Tibial artery (tissue), 4 donors: Measurements from ENCODE around the gene LYST.
"Not testable (repeated sequence)": the region's sequence is repeated elsewhere in the genome, so short reads cannot be mapped to it uniquely, and the experiment has no call there.

Source experiments
- DNase-seq, 2 donors: peaks; one replicate each; pipeline ENCODE4 v3.0.0-alpha.2; 2019
- H3K27ac ChIP-seq, 2 donors: fragments of 200-600 bp; sonication (generic) in 1 of 2; 1 replicate in 1 of 2; 2 replicates in 1 of 2; pipeline ENCODE4 v1.5.1; 2018 to 2019; ENCODE audit warnings: mild to moderate bottlenecking in 1 of 2
- H3K27me3 ChIP-seq, 2 donors: fragments of 200-600 bp; sonication (generic) in 1 of 2; one replicate each; pipeline versions ENCODE4 v1.5.1 to v1.6.0; 2016 to 2019
- H3K36me3 ChIP-seq, 3 donors: fragments of 200-600 bp; sonication (generic) in 2 of 3; one replicate each; pipeline ENCODE4 v1.5.1; 2016 to 2019; ENCODE audit warnings: mild to moderate bottlenecking in 2 of 3
- H3K4me1 ChIP-seq, 4 donors: fragments of 200-600 bp; sonication (generic) in 2 of 4; 1 replicate in 3 of 4; 2 replicates in 1 of 4; pipeline ENCODE4 v1.5.1; 2016 to 2019
- H3K4me3 ChIP-seq, 2 donors: fragments of 200-600 bp; sonication (generic) in 1 of 2; 1 replicate in 1 of 2; 2 replicates in 1 of 2; pipeline ENCODE4 v1.5.1; 2018 to 2019; ENCODE audit warnings: mild to moderate bottlenecking in 2 of 2
- H3K9me3 ChIP-seq, 3 donors: fragments of 200-600 bp; sonication (generic) in 1 of 3; one replicate each; pipeline ENCODE4 v1.5.1; 2016 to 2019
- intact Hi-C: fragments of 100-400 bp; cut with DNase I; formaldehyde crosslinking; loops from one replicate; pipeline ENCODE4 v1.15.0; 2023; ENCODE audit warnings: low total_unique reads
- TF ChIP-seq, protein P1 (sequence below), 2 experiments: fragments of 200-600 bp in 1 of 2; fragments of 450-650 bp in 1 of 2; IDR thresholded peaks; one replicate each; pipeline ENCODE4 v1.5.1; 2017 to 2019; ENCODE audit warnings: antibody characterized with exemption in 2 of 2, mild to moderate bottlenecking in 1 of 2, moderate library complexity in 1 of 2

LYST gene

DNA sequence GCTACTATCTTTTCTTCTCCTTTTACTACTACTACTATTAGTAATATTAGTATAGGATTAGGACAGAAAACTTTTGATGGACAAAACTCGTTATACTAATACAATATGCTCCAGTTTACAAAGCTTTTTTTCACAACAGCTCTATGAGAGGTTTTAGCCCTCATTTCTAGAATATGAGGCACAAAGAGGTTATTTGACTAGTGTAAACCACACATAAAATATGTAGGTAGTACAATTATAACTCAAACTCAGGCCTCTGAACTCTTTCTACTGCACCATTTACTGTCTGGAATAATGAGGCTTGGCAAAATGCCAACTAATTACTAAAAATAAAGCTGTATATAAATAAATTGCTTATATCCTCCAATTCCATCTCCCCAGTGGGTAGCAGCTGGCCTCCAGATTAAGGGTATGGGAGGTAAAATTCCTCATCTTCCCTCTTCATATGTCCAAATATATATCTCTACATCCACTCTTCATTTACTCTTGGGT is 99.9 kb downstream of the LYST start:
- no peak overlapping the region for H3K4me3 ChIP-seq
- H3K27me3 ChIP-seq, result no peaks in the 10 kb centered on the region
- TF ChIP-seq, protein P1, sequence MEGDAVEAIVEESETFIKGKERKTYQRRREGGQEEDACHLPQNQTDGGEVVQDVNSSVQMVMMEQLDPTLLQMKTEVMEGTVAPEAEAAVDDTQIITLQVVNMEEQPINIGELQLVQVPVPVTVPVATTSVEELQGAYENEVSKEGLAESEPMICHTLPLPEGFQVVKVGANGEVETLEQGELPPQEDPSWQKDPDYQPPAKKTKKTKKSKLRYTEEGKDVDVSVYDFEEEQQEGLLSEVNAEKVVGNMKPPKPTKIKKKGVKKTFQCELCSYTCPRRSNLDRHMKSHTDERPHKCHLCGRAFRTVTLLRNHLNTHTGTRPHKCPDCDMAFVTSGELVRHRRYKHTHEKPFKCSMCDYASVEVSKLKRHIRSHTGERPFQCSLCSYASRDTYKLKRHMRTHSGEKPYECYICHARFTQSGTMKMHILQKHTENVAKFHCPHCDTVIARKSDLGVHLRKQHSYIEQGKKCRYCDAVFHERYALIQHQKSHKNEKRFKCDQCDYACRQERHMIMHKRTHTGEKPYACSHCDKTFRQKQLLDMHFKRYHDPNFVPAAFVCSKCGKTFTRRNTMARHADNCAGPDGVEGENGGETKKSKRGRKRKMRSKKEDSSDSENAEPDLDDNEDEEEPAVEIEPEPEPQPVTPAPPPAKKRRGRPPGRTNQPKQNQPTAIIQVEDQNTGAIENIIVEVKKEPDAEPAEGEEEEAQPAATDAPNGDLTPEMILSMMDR (IDR thresholded peaks at IDR 0.05), result no peak
- H3K4me1 ChIP-seq, result no peaks in the 10 kb centered on the region
- intact Hi-C loops, result no loop called here
- no peak for DNase-seq
- peaks cover 19 to 39% (median 39%) of the 10 kb centered on the region in 3 donors for H3K36me3 ChIP-seq
- no peak overlapping the region for H3K27ac ChIP-seq
- H3K9me3 ChIP-seq, result no peaks in the 10 kb centered on the region

DNA sequence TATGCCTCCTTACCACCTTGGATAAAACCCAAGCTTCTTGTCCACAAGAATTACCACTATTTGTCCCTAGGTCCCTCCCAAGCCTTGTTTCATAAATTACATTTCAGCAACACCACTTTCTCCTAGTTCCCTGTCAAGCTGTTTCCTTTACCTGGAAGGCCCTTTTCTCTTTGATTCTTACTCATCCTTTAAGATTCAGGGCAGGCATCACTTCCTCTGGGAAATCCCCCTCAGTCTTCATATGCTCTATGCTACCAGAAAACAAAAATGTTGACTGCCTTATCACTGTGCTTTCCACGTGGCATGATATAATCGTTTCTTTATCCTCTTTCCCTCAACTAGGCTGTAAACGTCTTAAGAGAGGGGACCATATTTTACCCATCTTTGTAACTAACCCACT is 102.7 kb downstream of the LYST start:
- H3K4me3 ChIP-seq, result no peak overlapping the region
- H3K27me3 ChIP-seq, result no peaks in the 10 kb centered on the region
- H3K36me3 ChIP-seq, result peaks cover 26 to 58% (median 57%) of the 10 kb centered on the region in 3 donors
- H3K27ac ChIP-seq, result no peak overlapping the region
- intact Hi-C loops, result no loop called here
- no peak for DNase-seq
- H3K4me1 ChIP-seq, result no peaks in the 10 kb centered on the region
- no peaks in the 10 kb centered on the region for H3K9me3 ChIP-seq
- TF ChIP-seq, protein P1 (IDR thresholded peaks at IDR 0.05), result no peak

DNA sequence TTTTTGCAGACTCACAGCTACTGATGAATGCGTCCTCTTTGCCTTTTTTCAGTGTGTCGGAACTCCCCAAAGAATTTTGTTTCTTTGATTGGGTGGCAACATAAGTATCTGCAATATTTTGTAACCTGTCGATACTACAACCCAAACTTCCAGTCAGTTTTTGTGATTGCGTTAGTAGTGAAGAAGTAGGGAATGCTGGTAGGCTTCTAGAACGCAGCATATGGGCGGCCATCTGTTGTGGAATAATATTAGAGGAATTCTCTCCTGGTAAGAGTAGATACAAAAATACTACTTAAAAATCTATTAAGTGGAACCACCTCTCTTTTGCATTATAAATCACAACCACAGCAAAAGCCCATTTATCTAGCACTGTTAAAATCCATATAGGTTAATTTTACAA is 107.4 kb downstream of the LYST start:
- Histone ChIP-seq H3K36me3 (peaks cover 28 to 71% (median 59%) of the 10 kb centered on the region in 3 donors), H3K4me1 (no peaks in the 10 kb centered on the region), H3K4me3 (no peak overlapping the region), H3K9me3 (no peaks in the 10 kb centered on the region), H3K27me3 (no peaks in the 10 kb centered on the region), H3K27ac (no peak overlapping the region)
- intact Hi-C loops, result no loop called here
- no peak for DNase-seq
- TF ChIP-seq, protein P1 (IDR thresholded peaks at IDR 0.05), result no peak

DNA sequence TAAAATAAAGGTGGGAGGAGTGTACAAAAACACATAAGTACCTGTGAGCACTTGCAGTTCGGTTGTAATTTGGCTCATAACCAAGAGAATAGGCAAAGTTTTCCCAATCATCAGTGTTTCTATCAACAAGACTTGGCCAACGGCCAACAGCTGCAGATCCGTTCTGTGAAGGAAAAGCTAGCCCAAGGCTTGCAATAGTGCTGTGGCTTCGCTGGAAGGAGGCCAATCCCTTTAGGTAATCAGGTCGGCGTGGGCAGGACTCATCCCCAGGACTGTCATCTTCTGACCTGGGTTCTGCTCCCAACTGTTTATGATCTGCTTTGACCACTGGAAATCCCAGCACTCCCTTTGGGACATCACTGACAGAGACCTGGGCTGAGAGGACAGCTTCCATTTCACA is 107.8 kb downstream of the LYST start:
- H3K27ac ChIP-seq, result no peak overlapping the region
- H3K4me3 ChIP-seq, result no peak overlapping the region
- H3K27me3 ChIP-seq, result no peaks in the 10 kb centered on the region
- TF ChIP-seq, protein P1 (IDR thresholded peaks at IDR 0.05), result no peak
- intact Hi-C loops, result no loop called here
- peaks cover 30 to 70% (median 60%) of the 10 kb centered on the region in 3 donors for H3K36me3 ChIP-seq
- no peaks in the 10 kb centered on the region for H3K4me1 ChIP-seq
- no peaks in the 10 kb centered on the region for H3K9me3 ChIP-seq
- no peak for DNase-seq

DNA sequence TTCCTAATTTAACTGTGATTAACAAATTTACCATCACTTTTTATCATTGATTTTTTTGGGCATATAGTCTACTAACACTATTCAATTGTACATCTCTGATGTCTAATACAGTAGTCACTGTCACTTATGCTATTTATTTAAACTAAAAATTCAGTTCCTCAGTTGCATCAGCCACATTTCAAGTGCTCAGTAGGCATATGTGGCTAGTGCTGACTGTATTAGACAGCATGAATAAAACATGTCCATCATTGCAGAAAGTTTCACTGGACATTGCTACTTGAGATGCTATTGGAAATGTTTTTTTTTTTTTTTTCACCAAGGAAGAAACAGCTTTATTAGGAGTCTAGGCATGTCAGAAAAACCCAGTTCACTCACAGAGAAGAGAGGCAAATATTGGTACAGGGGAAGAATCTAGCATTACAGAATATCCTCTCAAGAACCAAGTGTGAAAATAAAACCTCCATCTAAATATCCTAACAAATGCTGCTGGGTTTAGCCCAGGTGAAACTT is 109.1 kb downstream of the LYST start:
- intact Hi-C loops, result no loop called here
- DNase-seq, result no peak
- Histone ChIP-seq H3K36me3 (peaks cover 30 to 66% (median 55%) of the 10 kb centered on the region in 3 donors), H3K27ac (no peak overlapping the region), H3K9me3 (no peaks in the 10 kb centered on the region), H3K4me1 (no peaks in the 10 kb centered on the region), H3K4me3 (no peak overlapping the region), H3K27me3 (no peaks in the 10 kb centered on the region)
- TF ChIP-seq, protein P1 (IDR thresholded peaks at IDR 0.05), result no peak

DNA sequence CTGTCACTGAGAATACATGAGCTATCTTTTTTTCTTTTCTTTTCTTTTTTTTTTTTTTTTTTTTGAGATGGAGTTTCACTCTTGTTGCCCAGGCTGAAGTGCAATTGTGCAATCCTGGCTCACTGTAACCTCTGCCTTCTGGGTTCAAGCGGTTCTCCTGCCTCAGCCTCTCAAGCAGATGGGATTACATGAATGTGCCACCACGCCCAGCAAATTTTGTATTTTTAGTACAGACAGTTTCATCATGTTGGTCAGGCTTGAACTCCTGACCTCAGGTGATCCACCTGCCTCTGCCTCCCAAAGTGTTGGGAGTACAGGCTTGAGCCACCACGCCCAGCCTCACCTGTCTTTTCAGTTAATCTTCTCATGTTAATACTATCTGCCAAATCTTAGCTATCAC is 112.5 kb downstream of the LYST start:
- H3K4me1 ChIP-seq, H3K9me3 ChIP-seq, H3K4me3 ChIP-seq, H3K27ac ChIP-seq, intact Hi-C loops, H3K27me3 ChIP-seq, DNase-seq: not testable (repeated sequence)
- peaks cover 30 to 62% (median 56%) of the 10 kb centered on the region in 3 donors for H3K36me3 ChIP-seq
